GM12892 (cell line): ENCODE results near the gene CCDC60.
"Not testable (repeated sequence)": the region's sequence is repeated elsewhere in the genome, so short reads cannot be mapped to it uniquely, and the experiment has no call there.

ENCODE experiments used
- POLR2A ChIP-seq: IDR thresholded peaks from 2 replicates; pipeline ENCODE4 v1.6.1; 2011; ENCODE audit warnings: low read depth, low read length, control low read depth
- POLR2AphosphoS5 ChIP-seq: IDR thresholded peaks from 2 replicates; pipeline ENCODE4 v1.6.1; 2011; ENCODE audit warnings: low read depth, low read length, control low read depth

GRCh38 chr12:119360366-119360765, 25.8 kb downstream of the CCDC60 start:
- TF ChIP-seq POLR2AphosphoS5, POLR2A: not testable (repeated sequence)
